Activated CD4-positive, alpha-beta T cell treated with anti-CD3 and anti-CD28 coated beads, Interleukin-2, Interleukin-6, amounts not matched to agents 100 ng/mL and 50 ng/mL, durations not matched to agents 16 hours and 8 hours (primary cell): ENCODE measurements around the gene IRAK3.
"Not testable (repeated sequence)": the region's sequence is repeated elsewhere in the genome, so short reads cannot be mapped to it uniquely, and the experiment has no call there.

ENCODE experiments used
- DNase-seq: peaks from one replicate; pipeline ENCODE4 v3.0.0-alpha.2; 2020

Gene IRAK3

GRCh38 chr12:66174391-66175325 lies 14.4 kb upstream of the IRAK3 start:
- DNase-seq = not testable (repeated sequence)

DNA sequence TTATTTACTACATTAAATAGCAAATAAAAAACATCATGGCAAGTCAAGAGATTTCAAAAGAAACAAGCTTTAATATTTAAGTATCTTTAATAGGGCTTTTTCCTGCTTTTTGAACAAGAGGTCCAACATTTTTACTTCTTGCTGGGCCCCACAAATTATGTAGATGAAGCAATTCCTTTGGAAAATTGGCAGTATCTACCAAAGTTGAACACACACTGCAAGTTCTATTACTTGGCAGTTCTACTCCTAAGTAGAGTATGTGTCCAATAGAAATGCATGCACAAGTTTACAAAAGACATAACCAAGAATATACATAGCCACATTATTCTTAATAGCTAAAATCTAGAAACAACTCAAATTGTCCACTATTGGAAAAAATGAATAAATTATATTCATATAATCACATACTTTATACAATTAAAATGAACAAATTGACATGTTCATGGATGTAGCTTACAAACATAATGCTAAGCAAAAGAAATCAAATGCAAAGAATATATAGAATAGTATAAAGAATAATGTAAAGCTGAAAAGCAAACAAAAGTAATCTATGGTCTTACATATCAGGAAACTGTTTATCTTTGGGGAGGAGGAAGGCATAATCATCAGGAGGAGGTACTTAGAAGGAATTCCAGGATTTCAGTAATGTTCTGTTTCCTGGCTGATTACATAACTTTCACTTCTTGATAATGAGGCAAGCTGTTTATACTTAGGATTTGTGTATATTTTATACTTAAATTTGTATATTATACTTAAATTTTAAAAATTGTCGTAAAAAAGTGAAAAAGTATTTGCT lies 12.7 kb upstream of the IRAK3 start:
- DNase-seq = no peak

DNA sequence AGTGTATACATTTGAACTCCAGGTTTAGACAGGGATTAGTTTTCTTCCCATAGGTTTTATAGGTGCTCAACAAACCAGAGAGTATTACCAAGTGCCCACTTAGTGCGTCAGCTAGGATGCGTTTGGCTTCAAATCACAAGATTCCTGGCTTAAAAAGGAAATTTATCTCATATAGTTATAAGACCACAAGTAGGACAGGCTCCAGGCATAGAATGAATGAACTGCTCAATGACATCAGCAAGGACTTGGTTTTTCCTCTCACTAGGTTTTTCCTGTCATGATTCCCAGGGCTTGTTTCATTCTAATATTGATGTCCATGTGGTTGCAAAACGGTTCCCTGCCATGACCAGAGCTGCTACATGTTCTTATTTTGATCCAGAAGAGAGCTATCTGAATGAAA lies 6.1 kb upstream of the IRAK3 start:
- DNase-seq = no peak

- not testable (repeated sequence) for DNase-seq
Measured at GRCh38 chr12:66184822-66185221, 4.2 kb upstream of the IRAK3 start.

DNA sequence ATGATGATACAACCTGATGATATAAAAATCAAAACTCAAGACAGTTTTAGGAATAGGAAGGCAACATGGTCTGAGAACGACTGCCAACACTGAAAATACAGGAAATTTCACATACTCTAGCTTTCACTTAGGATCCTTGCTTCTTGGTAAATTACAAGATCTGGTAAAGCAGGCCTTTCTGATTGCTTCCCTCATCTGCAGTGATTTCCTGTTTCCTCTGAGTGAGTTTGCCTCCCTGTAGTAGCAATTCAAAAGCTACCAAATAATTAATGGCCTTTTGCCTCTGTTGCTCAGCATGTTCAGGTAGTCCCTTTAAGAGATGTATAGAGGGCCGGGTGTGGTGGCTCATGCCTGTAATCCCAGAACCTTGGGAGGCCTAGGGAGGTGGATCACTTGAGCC lies 2.0 kb upstream of the IRAK3 start:
- no peak for DNase-seq

- no peak for DNase-seq
Measured at GRCh38 chr12:66187821-66188220, 1.2 kb upstream of the IRAK3 start.

GRCh38 chr12:66189486-66189843 lies 451 bp downstream of the IRAK3 start:
- no peak for DNase-seq

GRCh38 chr12:66189889-66190288 lies 875 bp downstream of the IRAK3 start:
- no peak for DNase-seq

GRCh38 chr12:66190519-66191370 lies 1.7 kb downstream of the IRAK3 start:
- DNase-seq = no peak

GRCh38 chr12:66191547-66192126 lies 2.6 kb downstream of the IRAK3 start:
- DNase-seq = no peak

DNA sequence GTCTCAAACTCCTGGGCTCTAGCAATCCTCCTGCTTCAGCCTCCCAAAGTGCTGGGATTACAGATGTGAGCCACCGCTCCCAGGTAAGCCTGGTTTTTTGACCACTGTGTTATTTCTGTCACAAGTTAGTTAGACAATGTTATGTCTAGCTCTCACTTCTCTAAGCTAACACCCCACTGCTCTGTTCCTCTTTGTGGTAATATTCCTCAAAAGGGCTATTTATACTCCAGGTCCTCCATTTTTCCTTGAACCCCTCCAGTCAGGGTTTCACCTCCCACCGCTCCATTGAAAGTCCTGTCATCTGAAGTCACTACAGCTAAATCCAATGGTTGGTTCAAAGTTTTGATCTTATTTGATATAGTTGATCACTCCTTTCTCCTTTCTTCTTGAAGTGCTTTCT lies 5.1 kb downstream of the IRAK3 start:
- no peak for DNase-seq

DNA sequence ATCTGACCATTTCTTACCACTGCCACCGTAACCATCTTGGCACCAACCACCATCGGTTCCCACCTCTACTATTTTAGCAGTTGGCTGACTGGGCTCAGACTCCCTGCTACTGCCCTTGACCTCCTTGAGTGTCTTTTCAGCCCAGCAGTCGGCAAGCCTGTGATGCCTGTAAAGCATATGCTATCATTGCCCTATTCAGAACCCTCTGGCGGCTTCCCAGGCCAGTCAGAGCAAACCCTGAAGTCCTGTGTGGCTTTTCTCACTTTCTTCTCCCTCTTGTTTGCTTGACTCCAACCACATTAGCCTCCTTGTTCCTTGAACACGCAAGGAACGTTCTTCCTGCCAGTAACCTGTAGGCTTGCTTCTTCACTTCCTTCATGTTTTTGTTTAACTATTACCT lies 6.2 kb downstream of the IRAK3 start:
- DNase-seq = no peak

DNA sequence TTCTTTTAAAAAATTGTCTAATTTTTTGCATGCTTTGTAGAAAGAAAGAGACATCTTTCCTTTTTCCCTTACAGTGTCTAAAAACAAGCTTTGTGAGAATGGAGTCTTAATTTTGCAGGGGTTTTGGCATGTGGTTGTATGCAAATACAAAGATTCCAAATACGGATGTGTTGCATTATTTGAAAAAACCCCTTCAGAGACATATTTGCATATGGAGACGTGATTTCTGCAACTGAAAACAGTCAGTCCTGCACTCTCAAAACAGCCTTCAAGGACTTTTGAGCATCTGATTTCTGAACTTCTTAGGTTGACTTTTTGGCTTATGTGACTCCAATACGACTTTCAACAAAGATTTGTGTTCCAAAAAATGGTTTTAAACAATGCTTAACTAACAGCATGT lies 7.8 kb downstream of the IRAK3 start:
- peak; percentile 64 for DNase-seq

DNA sequence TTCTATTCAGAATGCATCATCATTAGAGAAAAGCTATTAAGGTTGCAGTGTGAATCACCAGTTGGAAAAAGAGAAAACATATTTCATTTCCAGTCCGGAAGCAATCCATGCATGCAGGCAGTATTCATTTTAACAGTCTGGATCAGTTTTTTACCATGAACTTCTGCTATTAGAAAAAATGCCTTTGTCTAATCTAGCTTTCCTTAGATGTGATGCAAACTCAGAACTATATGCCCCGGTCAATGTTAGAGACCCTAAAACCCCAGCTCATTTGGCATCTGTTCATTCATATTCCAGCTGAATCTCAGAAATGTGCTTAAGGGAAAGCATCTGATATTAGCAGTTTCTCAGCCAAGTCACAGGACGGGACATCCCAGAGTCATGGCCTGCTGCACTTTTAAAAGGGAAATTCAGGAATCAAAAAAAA lies 8.5 kb downstream of the IRAK3 start:
- no peak for DNase-seq

DNA sequence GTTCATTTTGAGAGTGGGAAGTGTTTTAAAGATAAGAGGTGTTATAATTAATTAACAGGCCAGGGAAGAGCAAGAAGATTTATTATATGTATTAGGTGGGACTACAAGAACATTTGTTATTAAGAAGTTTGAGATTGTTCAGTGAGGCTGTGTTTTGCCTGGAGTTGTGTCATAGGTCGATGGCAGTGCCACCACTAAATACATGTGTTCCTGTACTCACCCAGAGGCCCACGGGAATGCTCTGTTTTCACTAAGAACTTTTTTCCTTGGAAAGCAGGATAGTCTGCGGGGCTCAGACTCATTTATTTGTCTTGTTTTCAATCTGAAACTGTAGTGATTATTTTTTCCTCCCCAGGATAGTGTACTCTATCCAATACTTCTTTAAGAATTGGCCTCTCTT lies 10.1 kb downstream of the IRAK3 start:
- no peak for DNase-seq

- DNase-seq = no peak
Measured at GRCh38 chr12:66199831-66200509, 11.0 kb downstream of the IRAK3 start.

GRCh38 chr12:66203820-66204219 lies 14.8 kb downstream of the IRAK3 start:
- DNase-seq = peak; percentile 56

GRCh38 chr12:66206141-66206540 lies 17.1 kb downstream of the IRAK3 start:
- no peak for DNase-seq

DNA sequence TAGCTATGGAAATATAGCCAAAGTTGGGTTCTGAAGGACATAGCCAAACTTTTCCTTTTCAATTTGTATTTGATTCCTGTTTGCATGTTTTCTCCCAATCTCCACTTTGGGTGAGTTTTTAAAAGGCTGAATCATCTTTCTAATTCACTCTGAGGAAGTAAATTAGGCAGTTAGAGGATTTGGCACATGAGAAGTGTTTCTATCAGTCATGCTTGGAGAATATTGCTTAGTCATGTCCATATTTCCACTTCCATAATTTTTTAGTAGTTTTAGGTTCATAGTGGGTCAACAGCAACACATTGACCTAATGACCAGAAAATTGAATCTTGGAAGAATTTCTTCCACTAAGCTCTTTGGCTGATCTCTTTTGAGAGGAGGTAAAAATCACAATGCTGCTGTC lies 21.8 kb downstream of the IRAK3 start:
- DNase-seq = no peak

GRCh38 chr12:66211573-66211972 lies 22.6 kb downstream of the IRAK3 start:
- DNase-seq = not testable (repeated sequence)

DNA sequence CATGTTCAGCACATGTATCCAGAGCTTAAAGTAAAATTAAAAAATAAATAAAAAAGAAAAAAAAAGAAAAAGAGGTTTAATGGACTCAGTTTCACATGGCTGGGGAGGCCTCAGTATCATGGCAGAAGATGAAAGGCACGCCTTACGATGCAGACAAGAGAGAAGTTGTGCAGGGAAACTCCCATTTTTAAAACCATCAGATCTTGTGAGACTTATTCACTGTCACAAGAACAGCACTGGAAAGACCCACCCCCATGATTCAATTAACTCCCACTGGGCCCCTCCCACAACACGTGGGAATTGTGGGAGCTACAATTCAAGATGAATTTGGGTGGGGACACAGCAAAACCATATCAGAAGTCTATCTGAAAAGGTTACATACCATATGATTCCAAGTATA lies 24.0 kb downstream of the IRAK3 start:
- DNase-seq = not testable (repeated sequence)

- DNase-seq = no peak
Measured at GRCh38 chr12:66217342-66217917, 28.4 kb downstream of the IRAK3 start.
